Neural cell (in vitro differentiated cells): ENCODE data around the gene NF2. TPM values are rescaled to one million over a fixed set of nuclear protein-coding genes. Genes with fewer than 3 reads are reported as not detected.

Experiments used
- H2AFZ ChIP-seq: fragments of 200-600, 300-800 bp; sonication (generic), shearing (Covaris generic); 2 replicates; pipeline ENCODE4 v1.6.0; 2014; ENCODE audit warnings: low read depth, mild to moderate bottlenecking, antibody characterized with exemption, low read length, moderate library complexity
- H3F3A ChIP-seq: fragments of 200-600 bp; shearing (Covaris generic); 2 replicates; pipeline ENCODE4 v1.6.1; 2016; ENCODE audit warnings: mild to moderate bottlenecking, moderate library complexity, mixed read lengths, antibody characterized with exemption, low read length; ENCODE audit not compliant: insufficient read depth, poor library complexity, severe bottlenecking
- H3K27ac ChIP-seq: fragments of 200-600, 300-800 bp; sonication (generic), shearing (Covaris generic); 2 replicates; pipeline ENCODE4 v1.5.1; 2014; ENCODE audit warnings: mild to moderate bottlenecking, low read length, moderate library complexity
- H3K27me3 ChIP-seq: fragments of 300-800, 200-600 bp; sonication (generic), shearing (Covaris generic); 2 replicates; pipeline ENCODE4 v1.6.0; 2014; ENCODE audit warnings: mild to moderate bottlenecking, low read depth, low read length, moderate library complexity; ENCODE audit not compliant: insufficient read depth
- H3K36me3 ChIP-seq: fragments of 300-800, 200-600 bp; sonication (generic), shearing (Covaris generic); 2 replicates; pipeline ENCODE4 v1.5.1; 2014; ENCODE audit warnings: mild to moderate bottlenecking, antibody characterized with exemption, low read length, moderate library complexity; ENCODE audit not compliant: insufficient read depth
- H3K4me2 ChIP-seq: fragments of 300-800, 200-600 bp; sonication (generic), shearing (Covaris generic); 2 replicates; pipeline ENCODE4 v1.6.0; 2014; ENCODE audit warnings: mild to moderate bottlenecking, low read length
- H3K4me3 ChIP-seq: fragments of 300-800, 200-600 bp; sonication (generic), shearing (Covaris generic); 2 replicates; pipeline ENCODE4 v1.5.1; 2014; ENCODE audit warnings: mild to moderate bottlenecking, low read length, moderate library complexity
- H3K79me2 ChIP-seq: fragments of 200-600 bp; shearing (Covaris generic); replicated peaks from 2 replicates; pipeline ENCODE4 v1.6.0; 2014; ENCODE audit warnings: mild to moderate bottlenecking, low read length, moderate library complexity; ENCODE audit not compliant: insufficient read depth
- H3K9ac ChIP-seq: fragments of 300-800, 200-600 bp; sonication (generic), shearing (Covaris generic); 2 replicates; pipeline ENCODE4 v1.6.1; 2016; ENCODE audit warnings: mild to moderate bottlenecking, low read length, mixed read lengths
- H3K9me2 ChIP-seq: fragments of 200-600 bp; shearing (Covaris generic); 2 replicates; pipeline ENCODE4 v1.6.1; 2016; ENCODE audit warnings: mild to moderate bottlenecking, low read length, mixed read lengths; ENCODE audit not compliant: insufficient read depth
- H3K9me3 ChIP-seq: fragments of 200-600, 300-800 bp; sonication (generic), shearing (Covaris generic); 2 replicates; pipeline ENCODE4 v1.6.1; 2016; ENCODE audit warnings: mild to moderate bottlenecking, mixed run types, low read length, moderate library complexity, mixed read lengths
- H4K20me1 ChIP-seq: fragments of 200-600 bp; shearing (Covaris generic); 2 replicates; pipeline ENCODE4 v1.6.1; 2016; ENCODE audit warnings: mild to moderate bottlenecking, mixed run types; ENCODE audit not compliant: insufficient read depth
- EP300 ChIP-seq: fragments of 450-650 bp; conservative IDR thresholded peaks from 2 replicates; pipeline ENCODE4 v1.6.1; 2014; ENCODE audit warnings: antibody characterized with exemption, mild to moderate bottlenecking, moderate library complexity; ENCODE audit not compliant: poor library complexity, severe bottlenecking
- EZH2 ChIP-seq: fragments of 200-600, 300-800 bp; shearing (Covaris generic), sonication (generic); IDR thresholded peaks from 2 replicates; pipeline ENCODE4 v1.6.1; 2014; ENCODE audit warnings: antibody characterized with exemption, low read length, borderline replicate concordance, mild to moderate bottlenecking; ENCODE audit not compliant: insufficient read depth, poor library complexity, severe bottlenecking
- MXI1 ChIP-seq: fragments of 450-650 bp; conservative IDR thresholded peaks from 2 replicates; pipeline ENCODE4 v1.6.1; 2014; ENCODE audit warnings: antibody characterized with exemption, mild to moderate bottlenecking; ENCODE audit not compliant: poor library complexity, severe bottlenecking
- POLR2AphosphoS5 ChIP-seq: IDR thresholded peaks from 2 replicates; pipeline ENCODE4 v1.6.1; 2012
- RAD21 ChIP-seq: fragments of 450-650 bp; conservative IDR thresholded peaks from 2 replicates; pipeline ENCODE4 v1.6.1; 2014; ENCODE audit warnings: antibody characterized with exemption, mild to moderate bottlenecking, moderate library complexity
- REST ChIP-seq: IDR thresholded peaks from 2 replicates; pipeline ENCODE4 v1.6.1; 2012; ENCODE audit warnings: borderline replicate concordance
- SMC3 ChIP-seq: fragments of 450-650 bp; conservative IDR thresholded peaks from 2 replicates; pipeline ENCODE4 v1.6.1; 2014; ENCODE audit warnings: antibody characterized with exemption, mild to moderate bottlenecking, moderate library complexity; ENCODE audit not compliant: poor library complexity
- TAF1 ChIP-seq: IDR thresholded peaks from 2 replicates; pipeline ENCODE4 v1.6.1; 2012; ENCODE audit warnings: low read depth
- polyA plus RNA-seq: library from polyadenylated mRNA; depleted of rRNA; stranded (reverse); fragments of >200 nt; gene quantifications from 2 replicates; pipeline ENCODE4 v1.2.3, GENCODE V29; 2014
- TF ChIP-seq, protein P1 (sequence below): fragments of 450-650 bp; IDR thresholded peaks from 2 replicates; pipeline ENCODE4 v1.5.1; 2014; ENCODE audit warnings: antibody characterized with exemption, mild to moderate bottlenecking, moderate library complexity; ENCODE audit not compliant: poor library complexity, severe bottlenecking

Gene NF2
- polyA plus RNA-seq, 1 donor from 2014 or later: 18.7 TPM

GRCh38 chr22:29647954-29648737 is 44.7 kb downstream of the NF2 start:
- Histone ChIP-seq H3K9me2 (no peaks in the 10 kb centered on the region), H3K4me2 (no peak overlapping the region), H3K79me2 (no peaks in the 10 kb centered on the region), H3K36me3 (no peaks in the 10 kb centered on the region), H3K9ac (no peak overlapping the region), H4K20me1 (no peaks in the 10 kb centered on the region), H3K4me3 (no peak overlapping the region), H3F3A (no peaks in the 10 kb centered on the region), H3K27ac (no peak overlapping the region), H3K9me3 (no peaks in the 10 kb centered on the region), H2AFZ (no peak overlapping the region), H3K27me3 (no peaks in the 10 kb centered on the region)
- TF ChIP-seq MXI1: no peak
- TF ChIP-seq, protein P1, sequence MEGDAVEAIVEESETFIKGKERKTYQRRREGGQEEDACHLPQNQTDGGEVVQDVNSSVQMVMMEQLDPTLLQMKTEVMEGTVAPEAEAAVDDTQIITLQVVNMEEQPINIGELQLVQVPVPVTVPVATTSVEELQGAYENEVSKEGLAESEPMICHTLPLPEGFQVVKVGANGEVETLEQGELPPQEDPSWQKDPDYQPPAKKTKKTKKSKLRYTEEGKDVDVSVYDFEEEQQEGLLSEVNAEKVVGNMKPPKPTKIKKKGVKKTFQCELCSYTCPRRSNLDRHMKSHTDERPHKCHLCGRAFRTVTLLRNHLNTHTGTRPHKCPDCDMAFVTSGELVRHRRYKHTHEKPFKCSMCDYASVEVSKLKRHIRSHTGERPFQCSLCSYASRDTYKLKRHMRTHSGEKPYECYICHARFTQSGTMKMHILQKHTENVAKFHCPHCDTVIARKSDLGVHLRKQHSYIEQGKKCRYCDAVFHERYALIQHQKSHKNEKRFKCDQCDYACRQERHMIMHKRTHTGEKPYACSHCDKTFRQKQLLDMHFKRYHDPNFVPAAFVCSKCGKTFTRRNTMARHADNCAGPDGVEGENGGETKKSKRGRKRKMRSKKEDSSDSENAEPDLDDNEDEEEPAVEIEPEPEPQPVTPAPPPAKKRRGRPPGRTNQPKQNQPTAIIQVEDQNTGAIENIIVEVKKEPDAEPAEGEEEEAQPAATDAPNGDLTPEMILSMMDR: no peak
- TF ChIP-seq SMC3: no peak
- no peak for TF ChIP-seq REST
- TF ChIP-seq POLR2AphosphoS5: no peak
- no peak for TF ChIP-seq TAF1
- TF ChIP-seq EZH2: no peak
- TF ChIP-seq RAD21: no peak
- TF ChIP-seq EP300: no peak

DNA sequence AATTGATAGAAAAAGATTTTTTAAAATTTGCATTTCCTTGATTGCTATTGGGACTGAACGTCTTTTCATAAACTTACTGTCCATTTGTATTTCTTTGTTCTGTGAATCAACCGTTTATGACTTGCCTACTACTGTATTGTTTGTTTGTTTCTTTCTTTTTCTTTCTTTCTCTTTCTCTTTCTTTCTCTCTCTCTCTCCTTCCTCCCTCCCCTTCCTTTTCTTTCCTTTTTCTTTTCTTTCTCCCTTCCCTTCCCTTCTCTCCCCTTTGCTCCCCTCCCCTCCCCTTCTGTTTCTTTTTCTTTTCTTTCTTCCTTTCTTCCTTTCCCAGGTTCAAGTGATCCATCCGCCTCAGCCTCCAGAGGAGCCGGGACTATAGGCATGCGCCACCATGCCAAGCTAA is 46.9 kb downstream of the NF2 start:
- no peak overlapping the region for H3K4me3 ChIP-seq
- no peaks in the 10 kb centered on the region for H3K9me2 ChIP-seq
- no peak overlapping the region for H3K9ac ChIP-seq
- H3F3A ChIP-seq: no peaks in the 10 kb centered on the region
- no peaks in the 10 kb centered on the region for H3K27me3 ChIP-seq
- H4K20me1 ChIP-seq: no peaks in the 10 kb centered on the region
- H3K79me2 ChIP-seq: no peaks in the 10 kb centered on the region
- H3K4me2 ChIP-seq: no peak overlapping the region
- no peaks in the 10 kb centered on the region for H3K36me3 ChIP-seq
- H3K27ac ChIP-seq: no peak overlapping the region
- H2AFZ ChIP-seq: no peak overlapping the region
- H3K9me3 ChIP-seq: no peaks in the 10 kb centered on the region
- TF ChIP-seq EZH2 (no peak), POLR2AphosphoS5 (no peak), MXI1 (no peak), EP300 (no peak), TAF1 (no peak), REST (no peak), RAD21 (no peak), SMC3 (no peak)
- TF ChIP-seq, protein P1: no peak
